HG02642 (cell line): ENCODE measurements around the gene RNF220.

Experiments
- ATAC-seq: cut with Tn5 transposase; IDR thresholded peaks from one replicate; pipeline ENCODE4 v1.9.1; 2021; ENCODE audit warnings: mild to moderate bottlenecking; ENCODE audit not compliant: unreplicated experiment, poor library complexity

Gene RNF220

DNA sequence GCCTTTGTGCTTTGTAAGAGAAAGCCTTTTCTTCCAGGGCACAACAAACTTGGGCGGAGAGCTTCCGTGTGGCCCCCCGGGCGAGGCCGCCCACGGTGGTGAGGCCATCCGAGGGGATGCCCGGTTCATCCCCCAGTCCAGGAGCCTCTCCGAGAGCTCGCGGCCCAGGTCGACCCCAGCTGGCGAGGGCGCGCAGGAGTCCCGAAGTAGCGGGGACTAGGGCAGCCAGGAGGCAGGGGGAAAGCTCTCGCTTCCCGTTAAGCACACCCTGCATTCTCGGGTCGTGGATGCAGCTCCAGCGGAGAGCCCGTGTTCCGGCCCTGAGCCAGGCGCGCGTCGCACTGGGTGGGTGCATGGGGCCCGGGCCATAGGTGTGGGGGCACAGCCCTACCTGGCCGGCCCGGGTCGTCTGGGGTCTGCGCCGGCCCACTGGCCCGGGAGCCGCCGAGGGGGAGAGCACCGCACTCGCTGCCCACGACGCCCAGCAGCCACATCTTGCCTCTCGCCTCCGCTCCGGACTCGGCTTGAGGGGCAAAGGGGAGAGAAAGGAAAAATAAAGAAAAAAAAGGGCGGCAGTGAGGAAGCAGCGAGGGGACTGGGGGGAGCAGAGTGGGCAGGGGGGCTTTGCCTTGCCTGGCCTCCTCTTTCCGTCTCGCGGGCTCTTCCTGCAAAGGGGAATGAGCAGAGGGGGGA is 1.8 kb downstream of the RNF220 start:
- ATAC-seq = no peak

DNA sequence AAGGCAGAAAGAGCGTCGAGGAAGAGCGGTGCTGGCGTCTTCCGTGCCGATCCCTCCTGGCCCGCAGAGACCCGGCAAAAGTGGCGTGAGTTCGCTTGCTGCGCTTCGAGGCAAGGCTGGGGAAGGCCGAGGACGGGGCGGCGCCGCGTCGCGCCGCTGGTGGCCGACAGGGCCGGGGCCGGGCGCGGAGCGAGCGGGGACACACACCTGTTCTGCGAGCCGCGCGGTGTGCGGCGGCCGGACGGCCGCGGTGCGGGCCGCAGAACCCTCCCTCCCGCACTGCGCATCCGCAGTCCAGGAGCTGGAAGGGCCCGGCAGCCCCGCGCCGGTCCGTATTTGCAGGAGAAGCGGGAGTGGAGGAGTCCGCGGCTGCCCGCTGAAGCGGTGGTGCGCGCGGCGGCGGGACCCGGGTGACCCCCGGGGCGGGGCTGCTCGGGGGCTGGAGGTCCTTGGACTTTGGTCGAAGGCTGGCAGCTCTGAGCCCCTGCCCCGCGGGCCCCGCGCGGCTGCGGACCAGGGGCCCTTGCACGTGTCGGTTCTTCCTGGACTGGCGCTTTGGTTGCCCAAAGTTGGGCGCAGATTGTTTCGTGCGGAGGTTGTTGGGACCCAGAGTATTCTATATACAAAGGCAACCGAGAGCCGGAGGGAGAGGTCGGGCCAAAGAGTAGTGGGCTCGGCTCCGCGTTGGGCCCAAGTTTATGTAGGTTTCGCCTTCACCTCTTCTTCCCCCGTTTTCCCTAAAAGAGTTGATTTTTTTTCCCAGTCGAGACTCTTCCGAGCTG is 2.6 kb downstream of the RNF220 start:
- ATAC-seq = no peak

GRCh38 chr1:44408212-44408582 is 3.1 kb downstream of the RNF220 start:
- ATAC-seq = no peak

DNA sequence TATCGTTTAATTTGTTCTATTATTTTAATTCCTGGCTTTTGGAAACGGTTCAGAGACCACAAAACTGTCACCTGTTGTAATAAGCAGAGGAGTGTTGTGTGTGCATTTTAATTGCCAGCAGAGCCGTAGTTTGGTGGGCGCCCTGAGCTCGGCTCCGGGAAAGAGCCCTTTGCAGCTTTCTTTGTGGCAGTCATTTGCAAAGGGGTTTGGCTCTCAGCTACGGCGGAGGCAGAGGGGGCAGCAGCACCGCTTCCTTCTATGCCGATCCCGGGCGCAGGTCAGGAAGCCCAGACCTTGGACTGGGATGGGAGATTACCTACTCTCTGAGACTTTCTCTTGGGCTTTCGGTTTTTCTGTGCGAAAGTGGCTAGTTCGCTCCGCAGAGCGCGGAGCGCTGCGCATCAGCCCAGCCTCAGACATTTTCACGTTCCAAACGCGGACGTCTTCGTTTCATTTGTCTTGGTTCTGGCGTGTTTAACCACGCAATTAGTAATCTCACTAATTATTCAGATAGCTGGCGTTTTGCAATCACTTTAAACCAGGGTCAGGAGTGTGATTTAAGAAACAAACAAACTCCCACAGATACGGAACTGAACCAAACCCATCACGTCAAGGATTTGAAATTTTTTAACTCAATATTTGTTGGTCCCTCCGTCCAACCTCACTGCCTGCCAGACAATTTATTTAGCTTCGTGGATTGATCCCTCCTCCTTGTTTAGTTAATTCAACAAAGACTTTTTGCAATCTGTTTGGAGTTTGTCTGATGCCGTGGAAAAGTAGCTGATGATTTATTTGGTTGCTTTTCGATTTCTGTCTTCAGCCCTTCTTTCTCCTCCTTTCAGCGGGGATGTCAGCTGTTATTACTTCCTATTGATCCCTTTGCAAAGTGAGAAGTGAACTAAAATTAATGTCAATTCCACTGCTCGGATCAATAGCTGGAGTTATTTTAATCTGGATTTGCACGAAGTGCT is 3.9 kb downstream of the RNF220 start:
- no peak for ATAC-seq

DNA sequence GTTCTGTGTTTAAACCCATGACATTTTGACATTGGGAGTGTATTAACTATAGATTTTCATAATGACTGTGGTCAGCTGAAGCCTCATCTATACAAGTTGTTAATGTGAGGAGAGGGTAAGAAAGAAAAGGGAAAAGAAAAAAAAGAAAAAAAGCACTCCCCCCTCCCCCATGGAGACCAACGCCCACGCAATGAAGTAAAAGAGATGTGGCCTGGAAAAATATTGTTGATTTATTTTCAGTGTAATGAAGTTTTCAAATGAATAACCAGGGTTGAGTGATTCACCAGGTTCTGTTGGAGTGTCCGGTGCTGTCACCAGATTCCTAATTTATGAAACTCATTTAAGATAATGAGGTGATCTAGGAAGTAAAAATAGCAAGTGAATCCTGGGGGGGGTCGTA is 4.7 kb downstream of the RNF220 start:
- no peak for ATAC-seq

GRCh38 chr1:44411861-44412260 is 6.8 kb downstream of the RNF220 start:
- ATAC-seq = no peak

DNA sequence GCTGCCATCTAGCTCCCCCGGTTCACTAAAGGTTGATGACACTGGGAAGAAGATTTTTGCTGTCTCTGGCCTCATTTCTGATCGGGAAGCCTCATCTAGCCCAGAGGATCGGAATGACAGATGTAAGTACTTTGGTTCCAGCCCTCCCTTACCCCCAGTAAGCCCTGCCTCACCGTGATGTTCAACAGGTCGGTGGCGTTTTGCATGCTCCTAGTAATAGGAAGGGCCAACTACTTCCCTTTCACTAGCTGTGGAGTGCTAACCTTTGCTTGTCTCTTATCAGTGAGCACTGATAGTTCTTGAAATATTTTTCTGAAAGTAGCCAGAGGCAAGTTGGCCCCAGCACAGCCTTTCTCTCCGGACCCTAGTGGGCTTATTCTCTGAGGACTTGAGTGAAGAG is 7.5 kb downstream of the RNF220 start:
- no peak for ATAC-seq

GRCh38 chr1:44413740-44414139 is 8.7 kb downstream of the RNF220 start:
- ATAC-seq = no peak

GRCh38 chr1:44415013-44415412 is 10.0 kb downstream of the RNF220 start:
- no peak for ATAC-seq

DNA sequence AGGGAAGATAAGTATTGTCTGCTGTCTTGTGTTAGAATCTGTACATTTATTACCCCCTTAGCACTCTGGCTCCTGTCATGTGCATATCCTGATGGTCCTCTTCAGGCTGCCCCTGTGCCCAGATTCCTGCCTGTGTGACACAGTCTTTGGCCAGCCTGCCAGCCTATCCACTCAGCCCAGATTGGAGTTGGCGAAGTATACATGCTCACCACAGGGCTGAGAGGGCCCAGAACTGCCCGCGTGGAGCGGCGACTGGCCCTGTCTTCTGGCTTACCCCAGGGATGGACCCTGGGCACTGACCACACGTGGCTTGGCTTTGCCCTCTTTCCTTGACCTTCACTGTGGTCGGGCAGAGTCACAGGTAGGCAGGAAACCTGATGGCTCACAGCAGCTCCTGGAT is 11.4 kb downstream of the RNF220 start:
- no peak for ATAC-seq

- no peak for ATAC-seq
These were observed 12.4 kb downstream of the RNF220 start for GRCh38 chr1:44417351-44418021.

DNA sequence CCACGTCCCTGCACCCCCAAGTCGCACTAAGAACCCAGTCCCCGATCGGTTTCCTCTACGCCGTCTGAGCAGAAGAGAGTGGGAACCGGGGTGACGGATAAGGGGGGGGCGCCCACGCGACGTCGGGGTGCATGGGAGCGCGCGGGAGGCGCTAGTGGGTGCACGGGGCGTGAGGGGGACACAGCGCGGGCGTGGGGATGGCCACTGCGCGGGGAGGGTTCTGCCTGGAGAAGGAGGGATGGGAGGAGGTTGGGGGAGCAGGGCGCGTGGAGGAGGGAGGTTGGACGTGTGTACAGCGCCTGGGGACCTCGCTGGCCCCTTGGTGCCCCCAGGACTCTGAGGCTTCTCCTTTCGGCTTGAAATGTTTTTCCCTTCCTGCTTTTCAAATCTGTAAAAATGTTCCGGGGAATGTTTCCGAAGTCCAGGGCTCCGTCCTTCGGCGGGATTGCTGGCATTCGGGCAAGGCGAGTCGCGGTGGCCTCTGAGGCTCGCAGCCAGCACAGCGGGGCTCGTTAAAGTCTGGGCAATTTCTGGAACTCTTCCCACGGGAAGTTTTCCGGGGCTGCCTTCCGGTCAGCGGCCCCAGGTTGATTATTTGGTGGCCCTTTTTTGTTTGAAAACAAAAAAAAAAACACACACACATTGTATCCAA is 13.1 kb downstream of the RNF220 start:
- no peak for ATAC-seq

DNA sequence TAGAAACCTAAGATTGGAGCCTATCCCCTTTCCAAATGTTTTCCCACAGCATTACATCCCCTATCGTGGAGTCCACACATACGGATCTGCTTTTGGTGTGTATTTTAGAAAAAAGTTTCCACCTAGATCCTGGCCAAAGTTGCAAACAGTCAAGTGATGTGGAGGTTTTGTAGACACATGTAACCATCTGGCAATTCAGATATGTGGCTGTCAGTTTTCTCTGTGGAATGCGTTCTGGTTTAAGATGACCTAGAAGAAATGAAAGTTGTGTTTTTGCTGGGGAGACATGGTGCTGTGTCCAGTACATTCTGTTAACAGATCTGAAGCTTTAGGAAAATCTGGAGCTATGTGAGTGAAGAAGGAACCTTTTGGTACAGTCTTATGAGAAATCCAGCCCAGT is 14.8 kb downstream of the RNF220 start:
- ATAC-seq = no peak

GRCh38 chr1:44420535-44420934 is 15.5 kb downstream of the RNF220 start:
- no peak for ATAC-seq

DNA sequence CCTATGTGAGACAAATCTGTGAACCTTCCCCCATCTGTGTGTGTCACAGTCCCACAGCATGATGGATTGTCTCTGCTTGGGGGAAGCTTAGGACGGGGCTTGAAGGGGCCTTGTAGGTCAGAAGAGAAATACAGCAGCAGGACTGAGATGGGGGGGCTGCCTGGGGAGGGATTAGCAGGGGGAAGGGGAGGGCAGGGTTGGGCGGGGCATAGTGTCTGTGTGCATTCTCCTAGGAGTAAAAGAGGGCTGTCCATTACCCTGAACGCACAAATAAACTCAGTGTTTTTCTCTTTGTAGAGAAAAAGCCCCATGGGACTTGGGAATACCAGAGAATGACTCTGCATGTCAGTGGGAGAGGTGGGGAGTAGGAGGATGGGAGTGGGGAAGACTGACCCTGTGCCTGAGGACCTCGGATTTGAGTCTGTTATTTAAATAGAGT is 16.4 kb downstream of the RNF220 start:
- no peak for ATAC-seq

DNA sequence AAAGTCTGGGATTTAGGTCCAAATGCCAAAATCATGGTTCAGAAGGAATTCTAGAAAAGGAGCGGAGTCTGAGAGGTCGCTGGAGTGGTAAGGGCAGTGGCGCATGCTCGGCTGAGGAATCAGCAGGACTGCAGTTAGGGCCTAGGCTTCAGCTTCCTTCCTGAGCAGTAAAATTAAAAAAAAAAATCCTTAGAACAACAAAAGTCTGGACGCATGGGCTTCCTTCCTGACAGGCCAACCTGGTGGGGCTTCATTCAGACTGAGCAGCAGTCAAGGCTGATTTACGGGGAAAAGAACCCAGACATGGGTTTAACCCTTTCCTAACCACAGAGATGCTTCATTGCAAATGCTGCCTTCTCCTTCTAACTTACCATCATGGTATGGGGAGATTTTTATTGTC is 17.1 kb downstream of the RNF220 start:
- ATAC-seq = no peak

DNA sequence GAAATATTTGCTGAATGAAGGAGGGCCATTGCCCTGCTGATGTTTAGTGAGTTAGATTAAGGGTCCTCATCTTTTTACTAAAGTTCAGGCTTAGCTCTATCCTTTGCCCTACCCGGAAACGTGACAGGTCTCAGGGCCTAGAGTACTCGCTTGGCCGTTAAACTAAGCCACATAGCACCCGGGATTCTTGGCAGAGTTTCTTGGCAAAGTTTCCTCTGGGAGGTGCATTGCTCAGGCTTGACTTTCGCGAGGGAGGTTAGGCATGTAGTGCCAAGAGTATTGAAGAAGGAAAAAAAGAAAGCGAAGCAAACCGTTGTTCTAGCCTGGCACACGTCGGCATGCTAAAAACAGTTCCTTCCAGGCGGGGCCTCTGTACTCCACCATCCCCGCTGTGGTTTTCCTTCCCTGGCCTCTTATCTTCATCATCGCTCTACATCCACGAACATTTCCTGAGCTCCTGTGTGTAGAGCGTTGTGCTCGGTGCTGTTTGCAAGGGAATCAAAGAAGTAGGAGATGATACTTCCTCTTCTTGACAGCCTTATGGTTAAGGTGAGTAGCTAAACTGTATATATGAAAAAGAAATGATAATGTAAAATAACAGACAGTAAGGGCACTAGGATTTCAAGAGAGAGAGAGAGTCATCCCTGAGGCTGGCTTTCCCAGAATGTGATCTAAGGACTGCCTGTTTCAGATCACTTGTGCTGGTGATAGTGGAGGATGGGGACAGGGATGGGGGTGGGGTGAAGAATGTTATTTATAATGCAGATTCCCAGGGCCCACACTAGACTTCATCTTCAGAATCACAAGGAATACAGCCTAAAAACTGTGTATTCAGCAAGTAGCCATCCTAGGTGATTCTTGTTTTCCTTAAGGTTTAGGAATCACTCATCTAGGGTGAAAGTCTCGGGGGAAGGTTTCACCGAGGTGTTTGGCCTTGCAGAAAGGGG is 18.8 kb downstream of the RNF220 start:
- ATAC-seq = no peak

GRCh38 chr1:44424747-44425146 is 19.7 kb downstream of the RNF220 start:
- no peak for ATAC-seq
